GM19193 (cell line): ENCODE results near the gene TRPV6.

Source experiments
- POLR2A ChIP-seq: IDR thresholded peaks from 4 replicates; pipeline ENCODE4 v1.6.1; 2011; ENCODE audit not compliant: insufficient read depth, insufficient read length; ENCODE audit errors: extremely low read depth

The TRPV6 gene

DNA sequence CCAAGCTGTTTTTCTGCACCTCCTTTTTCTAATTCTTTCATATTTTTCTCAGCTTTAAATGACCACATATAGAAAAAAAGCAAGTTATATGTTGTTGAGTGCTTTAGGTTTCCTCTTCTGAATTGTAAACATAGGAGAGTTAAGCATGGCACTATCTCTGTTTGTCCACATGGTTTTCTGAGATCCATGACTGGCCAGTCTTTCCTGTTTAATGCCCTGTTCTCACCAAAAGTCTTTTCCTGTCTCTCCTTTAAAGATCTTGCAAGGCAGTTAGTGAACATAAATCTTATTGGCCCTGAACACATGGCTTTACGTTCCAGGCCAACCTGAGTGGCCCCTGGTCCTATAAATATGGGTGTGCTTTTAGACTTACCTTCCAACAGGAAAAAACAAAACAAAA is 28.6 kb upstream of the TRPV6 start:
- TF ChIP-seq POLR2A: no peak

DNA sequence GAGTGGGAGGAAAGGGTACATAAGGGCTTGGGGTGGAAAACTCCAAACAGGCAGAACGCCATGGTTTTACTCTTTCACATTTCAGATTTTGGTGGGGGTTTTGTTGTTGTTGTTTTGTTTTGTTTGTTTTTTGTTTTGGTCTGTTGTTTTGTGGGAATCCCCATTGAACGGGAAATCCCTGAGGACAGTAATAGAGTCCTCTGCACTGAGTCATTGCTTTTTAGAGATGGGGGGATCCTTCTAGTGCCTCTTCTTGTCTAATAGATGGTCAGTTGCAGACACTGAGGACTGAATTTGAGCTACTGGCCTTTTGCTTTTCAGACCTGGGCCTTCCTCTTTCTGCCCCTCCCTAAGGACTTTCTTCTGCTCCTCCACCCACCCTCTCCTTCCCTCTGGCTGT is 28.0 kb upstream of the TRPV6 start:
- TF ChIP-seq POLR2A: no peak

DNA sequence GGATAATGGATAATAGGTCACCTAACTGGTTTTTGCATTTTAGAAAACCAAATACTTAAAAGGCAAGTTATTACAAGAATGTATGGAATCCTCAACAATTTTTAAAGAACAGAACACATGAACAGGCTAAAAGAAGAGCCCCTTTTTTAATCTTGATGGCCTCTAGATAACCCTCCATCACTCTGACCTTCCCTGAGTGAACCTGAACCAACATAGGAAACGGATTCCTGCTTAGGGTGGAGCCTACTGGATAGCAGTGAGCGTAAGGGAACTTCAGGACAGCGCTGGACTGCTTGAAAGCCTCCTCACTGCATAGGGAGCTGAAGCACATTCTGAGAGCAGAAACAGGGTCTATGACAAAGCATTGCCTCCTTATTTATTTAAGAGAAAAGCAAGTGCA is 27.5 kb upstream of the TRPV6 start:
- TF ChIP-seq POLR2A: no peak

DNA sequence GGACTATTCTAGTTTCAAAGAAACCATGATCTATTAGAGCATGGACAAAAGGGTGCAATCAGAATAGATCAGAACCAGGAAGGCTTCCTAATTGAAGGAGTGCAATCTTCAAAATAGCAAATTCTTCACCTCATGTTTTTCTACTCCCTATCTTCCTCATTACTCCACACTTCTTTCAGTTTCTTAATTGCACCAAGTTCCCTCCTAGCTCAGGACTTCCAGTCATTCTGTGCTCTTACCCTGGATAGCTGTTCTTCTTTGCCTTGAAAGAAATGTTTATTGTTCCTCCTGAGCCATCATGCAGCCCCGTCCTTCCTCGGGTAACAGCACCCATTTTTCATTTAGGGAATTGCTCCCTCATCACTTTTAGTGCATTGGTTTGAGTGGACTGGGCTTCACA is 24.9 kb upstream of the TRPV6 start:
- no peak for TF ChIP-seq POLR2A

DNA sequence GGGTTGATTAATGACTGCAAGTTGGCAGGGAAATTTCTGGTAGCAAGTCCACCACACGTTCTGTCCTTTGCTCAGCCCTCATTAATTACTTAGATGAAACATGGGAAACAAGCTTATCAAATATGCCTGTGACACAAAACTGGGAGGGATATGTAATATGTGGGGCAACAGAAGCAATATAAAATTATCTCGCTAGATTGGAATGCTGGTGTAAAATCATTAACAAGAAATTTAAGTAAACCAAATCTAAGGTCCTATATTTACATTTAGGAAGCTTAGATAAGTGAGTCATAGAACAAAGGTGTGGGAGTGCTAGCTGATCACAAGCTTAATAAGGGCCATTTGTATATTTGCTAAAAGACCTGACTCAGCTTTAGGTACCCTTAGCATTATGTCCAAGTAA is 24.5 kb upstream of the TRPV6 start:
- no peak for TF ChIP-seq POLR2A

DNA sequence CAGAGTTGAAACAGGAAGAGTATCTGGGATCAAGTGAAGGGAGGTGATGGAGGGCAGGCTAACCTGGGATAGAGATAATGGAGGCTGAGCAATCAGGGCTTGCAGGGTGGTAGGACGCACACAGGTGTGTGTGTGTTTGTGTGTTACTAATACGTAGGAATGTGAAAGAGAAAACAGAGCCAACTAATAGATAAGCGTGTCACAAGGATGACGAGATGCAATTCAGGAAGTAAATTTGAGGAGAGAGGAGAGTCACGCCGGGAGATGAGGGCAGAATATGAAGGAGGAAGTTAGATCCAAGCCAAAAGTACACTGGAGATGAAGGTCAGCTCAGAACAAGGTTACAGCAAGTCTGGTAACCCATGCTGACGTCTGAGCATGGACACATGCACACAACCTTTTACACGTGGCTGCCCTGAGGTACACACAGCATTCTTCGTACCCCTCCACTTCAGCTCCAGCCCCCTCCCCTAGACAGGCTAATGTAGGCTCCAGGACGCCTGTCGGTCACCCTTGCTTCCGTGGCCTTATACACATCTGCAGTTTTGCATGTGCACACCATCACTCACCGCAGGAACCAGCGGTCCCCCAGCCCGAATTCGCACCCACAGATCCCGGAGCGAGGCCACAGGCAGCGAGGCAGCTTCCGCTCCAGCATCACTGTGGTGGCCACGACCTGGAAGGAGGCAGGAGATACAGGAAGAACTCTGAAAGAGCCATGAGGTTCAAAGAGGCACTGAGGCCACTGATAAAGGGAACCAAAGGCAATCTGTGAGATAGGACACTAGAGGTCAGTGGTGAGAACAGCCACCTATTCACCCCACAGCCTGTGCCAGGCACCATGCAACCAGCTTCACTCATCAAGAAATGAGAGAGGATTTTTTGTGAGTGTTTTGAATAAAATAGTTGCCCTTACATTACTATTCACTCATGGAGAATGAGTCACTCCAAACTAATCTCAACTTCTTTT is 23.7 kb upstream of the TRPV6 start:
- no peak for TF ChIP-seq POLR2A

DNA sequence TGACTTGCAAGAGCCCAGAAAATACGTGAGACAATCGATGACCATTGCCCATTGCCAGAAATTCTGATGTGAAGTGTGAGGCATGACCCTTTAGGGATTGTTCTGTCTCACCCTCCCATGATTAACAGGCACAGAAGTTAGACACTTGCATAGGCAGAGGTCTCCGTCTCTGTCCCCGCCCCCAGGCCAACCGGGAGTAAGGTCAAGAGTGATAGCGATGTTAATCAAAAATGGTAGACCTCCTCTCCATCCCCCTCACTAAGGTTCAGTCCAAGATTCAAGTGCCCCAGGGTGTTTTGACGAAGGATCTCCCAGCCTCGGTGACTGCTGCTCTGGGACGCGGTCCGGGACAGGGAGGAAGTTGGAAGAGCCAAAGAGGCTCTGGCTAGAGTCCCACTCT is 22.7 kb upstream of the TRPV6 start:
- TF ChIP-seq POLR2A: no peak

DNA sequence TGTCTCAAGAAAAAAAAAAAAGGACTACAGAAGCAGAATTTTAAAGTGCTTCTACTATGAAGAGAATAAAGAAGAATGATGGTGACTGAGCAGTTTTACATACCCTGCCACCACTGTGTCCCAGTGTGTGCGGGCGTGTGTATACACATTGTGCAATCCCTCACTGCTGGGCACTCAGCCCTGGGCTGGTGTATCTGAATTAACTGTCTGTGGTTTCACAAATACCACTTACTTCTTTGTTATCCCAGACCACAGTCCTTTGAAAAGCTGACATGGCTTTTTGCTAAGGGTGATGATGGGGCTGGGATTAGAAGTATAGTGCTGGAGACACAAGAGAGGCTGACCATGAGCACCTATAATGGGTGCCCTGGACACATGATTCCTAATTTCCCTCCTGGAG is 21.1 kb upstream of the TRPV6 start:
- no peak for TF ChIP-seq POLR2A

DNA sequence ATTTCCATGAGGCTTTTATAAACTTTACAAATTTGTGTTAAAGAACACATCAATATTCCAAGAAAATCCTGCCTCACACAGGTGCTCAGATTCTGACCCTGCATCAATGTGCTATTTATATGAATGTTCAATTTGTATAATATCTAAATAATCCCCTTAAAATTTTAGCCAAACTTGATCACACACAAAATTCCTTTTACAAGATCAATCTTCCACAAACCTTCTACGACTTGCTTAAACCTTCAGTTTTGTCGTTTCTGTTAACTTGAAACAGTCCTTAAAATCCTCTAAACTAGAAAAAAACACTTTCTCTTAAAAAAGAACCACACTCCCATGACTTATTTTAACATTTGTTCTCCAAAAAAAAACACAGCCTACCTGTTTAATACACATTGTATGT is 20.2 kb upstream of the TRPV6 start:
- no peak for TF ChIP-seq POLR2A

DNA sequence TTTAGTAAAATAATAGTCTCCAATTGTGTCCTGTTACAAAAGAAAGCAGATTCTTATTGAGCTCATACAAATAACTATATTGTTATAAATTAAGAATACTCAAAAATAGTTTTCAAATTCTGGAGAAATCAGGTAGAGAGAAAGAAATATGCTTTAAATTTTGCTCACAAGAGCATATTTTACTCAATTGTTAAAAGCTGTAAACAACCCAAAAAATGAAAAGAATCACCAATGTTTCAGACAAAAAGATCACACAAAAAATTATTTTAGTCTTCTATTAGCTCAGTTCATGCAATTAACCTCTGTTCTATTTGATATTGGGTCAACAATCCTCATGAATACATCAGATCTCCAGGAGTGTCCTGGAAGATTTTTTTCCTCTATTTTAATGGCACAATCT is 18.6 kb upstream of the TRPV6 start:
- no peak for TF ChIP-seq POLR2A

DNA sequence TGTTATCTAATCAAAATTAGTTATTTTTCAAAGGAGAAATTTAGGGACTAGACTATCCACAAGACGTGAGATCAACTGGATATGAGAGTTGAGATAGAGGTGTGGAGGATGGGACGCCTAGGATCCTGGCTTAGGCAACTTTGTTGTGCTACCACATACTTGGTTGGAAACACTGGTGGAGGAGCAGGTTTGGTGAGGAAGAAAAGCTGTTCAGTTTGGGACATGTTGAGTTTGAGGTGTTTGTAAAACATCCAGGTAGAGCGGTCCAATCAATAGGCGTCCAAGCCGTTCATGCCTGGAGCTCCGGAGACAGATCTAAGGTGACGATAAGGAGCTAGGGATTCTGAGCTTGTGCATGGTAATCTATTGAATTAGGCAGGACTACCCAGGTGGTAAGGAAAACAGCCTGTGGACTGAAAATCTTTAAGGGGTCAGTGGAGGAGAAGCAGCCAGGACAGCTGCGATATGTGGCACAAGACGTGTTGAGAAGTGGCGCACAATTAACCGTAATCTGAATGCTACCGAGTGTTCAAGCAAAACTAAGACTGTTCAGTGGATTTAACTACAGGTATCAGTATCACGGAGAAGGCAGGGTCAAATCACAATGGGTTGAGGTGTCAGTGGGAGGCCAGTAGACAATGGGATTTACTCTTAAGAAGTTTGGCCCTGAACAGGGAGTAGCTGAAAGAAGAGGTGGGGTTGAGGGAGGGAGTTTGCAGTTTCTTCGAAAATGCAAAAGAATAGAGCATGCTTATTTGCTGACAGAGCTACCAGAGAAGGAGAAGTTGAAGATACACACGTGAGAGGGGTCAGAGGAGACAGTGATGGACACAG is 16.1 kb upstream of the TRPV6 start:
- no peak for TF ChIP-seq POLR2A

DNA sequence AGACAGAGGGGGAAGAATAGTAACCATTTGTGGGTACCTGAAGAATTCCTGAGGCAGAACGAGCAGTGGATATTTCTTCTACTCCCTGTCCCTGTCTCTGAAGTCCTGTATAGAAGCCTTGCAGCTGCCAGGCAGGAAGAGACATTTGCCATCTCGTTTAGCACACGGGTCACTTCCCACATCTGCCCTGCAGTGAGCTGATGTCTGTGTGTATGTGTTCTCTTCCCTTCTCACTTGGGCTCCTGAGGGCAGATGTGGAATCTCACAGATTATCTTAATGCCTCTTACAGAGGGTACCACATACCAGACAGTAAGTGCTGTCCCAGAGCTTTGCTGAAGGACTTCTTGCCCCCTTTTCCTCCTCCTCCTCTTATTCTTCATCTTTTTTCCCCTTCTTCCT is 14.1 kb upstream of the TRPV6 start:
- no peak for TF ChIP-seq POLR2A

DNA sequence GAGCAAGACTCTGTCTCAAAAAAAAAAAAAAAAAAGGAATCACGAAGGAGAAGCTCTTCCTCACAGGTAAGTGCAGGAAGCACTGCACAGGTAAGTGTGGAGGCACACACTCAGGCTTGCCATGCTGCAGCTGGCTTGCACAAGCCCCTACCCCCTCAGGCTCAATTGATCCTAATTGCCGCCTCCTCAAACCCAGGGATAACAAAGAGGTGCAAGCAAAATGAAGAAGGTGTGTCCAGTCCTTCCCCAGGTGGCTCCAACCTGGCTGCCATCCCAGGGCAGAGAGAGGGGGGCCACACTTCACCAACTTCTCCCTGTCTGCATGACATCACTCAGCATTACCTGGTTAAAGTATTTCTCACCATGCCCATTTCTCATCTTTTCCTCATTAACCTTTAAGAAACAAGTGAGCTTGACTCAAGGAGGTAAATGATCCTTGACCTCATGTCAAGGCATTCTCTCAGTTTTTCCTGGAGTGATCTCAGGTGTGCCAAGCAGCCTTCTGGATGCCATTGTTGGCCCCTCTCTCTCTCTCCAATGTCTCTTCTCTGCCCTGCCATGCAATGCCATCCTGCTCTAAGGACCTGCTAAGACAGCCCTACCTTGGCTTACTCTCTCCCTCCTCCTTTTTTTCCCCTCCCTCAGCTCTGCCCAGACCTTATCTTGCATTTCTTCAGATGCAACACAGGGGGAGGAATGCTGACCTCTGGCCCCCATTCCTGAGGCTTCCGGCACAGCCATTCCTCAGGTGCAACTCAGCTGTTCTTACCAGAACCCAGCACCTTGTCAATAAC is 13.0 kb upstream of the TRPV6 start:
- TF ChIP-seq POLR2A: no peak

DNA sequence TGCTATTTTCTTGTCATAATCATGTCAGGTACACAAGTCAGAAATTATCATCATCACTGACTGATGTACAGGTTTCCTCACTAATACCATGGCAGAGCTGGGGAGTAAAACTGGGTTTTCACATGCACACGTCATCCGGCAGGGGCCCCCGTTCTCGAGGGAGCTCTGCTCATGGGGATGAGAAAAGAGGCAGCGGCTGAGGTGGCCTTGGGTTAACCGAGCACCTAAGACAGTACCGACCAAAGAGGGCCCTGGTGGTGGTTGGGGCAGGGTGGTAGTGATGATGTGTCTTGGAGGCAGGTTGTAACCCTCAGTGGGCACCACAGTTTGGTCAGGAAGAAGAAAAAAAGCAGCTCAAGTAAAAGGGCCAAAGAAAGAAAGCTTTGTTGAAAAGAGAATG is 12.1 kb upstream of the TRPV6 start:
- TF ChIP-seq POLR2A: no peak
